CD4-positive, alpha-beta T cell treated with Interleukin-17A for 1 hour (primary cell): Measurements from ENCODE around the gene SLC17A1.

Experiments
- DNase-seq: peaks from one replicate; pipeline ENCODE4 v3.0.0-alpha.2; 2020

The SLC17A1 gene

GRCh38 chr6:25832307-25832662, 433 bp upstream of the SLC17A1 start:
- no peak for DNase-seq

DNA sequence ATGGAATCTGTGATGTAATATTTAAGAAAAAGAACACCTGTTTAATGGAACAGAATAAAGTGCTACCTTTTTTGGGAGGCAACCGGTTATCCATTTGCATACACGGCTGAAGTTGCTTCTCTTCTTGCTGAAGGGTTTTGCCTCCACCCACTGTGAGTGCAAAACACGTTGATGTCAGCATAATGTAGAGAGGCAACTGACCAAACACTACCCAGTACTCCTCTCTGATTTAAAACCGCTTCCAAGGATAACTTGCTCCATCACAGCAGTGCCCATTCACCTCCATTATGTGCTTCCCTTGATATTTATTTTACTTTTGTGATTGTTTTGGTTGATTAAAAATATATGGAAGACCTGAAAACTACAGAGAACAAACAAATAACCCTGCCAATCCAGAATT, 1.4 kb downstream of the SLC17A1 start:
- DNase-seq, result no peak

DNA sequence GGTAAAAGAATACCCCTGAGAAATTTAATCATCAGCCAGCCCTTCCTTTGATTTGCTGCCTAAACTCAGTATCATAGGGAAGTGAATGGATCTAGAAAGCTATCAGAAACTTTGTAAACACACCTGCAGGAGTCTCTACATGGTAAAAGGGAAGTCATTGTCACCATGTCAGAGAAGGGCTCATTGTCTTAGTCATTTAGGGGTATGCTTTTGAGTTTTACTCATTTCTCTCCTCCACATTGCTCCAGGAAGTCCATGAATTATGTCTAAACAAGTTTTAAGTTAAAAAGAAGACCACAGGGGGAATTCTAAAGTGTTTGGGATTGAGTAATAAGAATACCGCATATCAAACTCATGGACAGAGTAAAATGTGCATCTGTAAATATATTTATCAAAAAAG, 2.5 kb downstream of the SLC17A1 start:
- no peak for DNase-seq

- no peak for DNase-seq
Measured at GRCh38 chr6:25821341-25821740, 10.5 kb downstream of the SLC17A1 start.

DNA sequence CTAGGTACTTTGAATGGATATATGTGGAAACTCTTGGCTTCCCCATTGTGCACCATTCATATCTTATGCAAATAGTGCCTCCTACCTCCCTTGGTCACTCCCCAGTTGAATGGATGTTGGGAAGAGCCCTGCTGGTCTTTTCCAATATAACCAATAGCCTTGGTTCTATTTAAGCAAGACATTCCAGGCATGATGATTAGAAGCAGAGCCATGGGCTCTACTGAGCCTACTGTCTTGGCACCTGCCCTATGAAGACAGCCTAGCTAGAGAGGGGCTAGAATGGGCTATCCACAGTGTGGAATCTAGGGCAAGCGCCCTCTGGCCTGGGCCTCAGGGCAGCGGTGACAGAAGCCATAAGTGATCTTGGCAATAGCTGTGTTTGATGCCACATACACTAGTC, 15.6 kb downstream of the SLC17A1 start:
- DNase-seq, result no peak

DNA sequence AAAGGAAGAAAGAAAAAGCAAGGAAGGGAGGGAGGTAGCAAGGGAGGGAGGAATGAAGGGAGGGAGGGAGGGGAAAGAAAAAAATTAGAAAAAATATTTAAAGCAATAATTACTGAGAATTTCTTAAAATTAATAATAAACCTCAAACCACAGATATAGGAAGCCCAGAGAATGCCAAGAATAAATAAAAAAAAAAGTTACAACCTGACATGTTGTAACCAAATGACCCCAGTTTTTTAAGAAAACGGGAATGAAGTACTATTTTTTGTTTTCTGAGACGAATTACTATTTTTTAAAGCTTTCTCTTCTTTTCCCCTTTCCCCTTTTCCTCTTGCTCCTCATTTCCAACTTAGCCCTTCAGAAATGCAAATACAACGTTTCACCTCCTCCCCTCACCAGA, 16.7 kb downstream of the SLC17A1 start:
- no peak for DNase-seq

- no peak for DNase-seq
Measured at GRCh38 chr6:25804804-25805203, 27.0 kb downstream of the SLC17A1 start.

DNA sequence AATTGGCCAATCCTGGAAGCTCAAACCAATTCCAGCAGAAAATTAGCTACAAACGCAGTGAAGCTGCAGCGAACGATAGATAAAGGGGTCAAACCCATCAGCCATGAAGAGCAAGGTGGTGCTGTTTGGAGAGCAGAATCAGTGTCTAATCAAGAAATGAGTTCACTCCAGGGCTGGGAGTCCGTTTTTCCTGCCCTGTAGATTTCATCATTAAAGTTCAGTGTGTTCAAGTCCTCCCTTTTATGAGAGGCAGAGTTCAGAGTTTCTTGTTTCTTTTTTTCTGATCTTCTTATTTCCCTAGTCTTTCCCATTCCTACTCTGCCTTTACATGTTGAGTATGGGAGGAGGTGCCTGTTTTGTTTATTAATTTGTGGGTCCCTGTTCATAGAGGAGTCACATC, 30.4 kb downstream of the SLC17A1 start:
- DNase-seq, result no peak

GRCh38 chr6:25794784-25795183, 37.1 kb downstream of the SLC17A1 start:
- DNase-seq, result no peak

- no peak for DNase-seq
Measured at GRCh38 chr6:25793970-25794369, 37.9 kb downstream of the SLC17A1 start.

DNA sequence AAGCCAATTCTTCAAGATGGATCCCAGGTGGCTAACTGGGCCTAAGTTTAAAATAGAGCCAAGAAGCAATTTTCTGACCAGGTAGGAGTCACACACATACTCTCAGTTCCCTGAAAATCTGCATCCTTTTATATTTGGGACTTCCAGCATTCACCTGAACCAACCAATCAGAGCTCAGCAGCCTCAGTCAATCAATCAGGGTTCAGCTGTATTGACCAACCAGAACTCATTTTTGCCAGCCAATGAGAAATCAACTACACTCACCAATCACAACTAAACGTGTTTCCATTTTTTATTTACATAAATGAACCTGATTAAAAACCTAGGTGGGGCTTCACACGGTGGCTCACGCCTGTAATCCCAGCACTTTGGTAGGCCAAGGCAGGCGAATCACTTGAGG, 39.8 kb downstream of the SLC17A1 start:
- no peak for DNase-seq

DNA sequence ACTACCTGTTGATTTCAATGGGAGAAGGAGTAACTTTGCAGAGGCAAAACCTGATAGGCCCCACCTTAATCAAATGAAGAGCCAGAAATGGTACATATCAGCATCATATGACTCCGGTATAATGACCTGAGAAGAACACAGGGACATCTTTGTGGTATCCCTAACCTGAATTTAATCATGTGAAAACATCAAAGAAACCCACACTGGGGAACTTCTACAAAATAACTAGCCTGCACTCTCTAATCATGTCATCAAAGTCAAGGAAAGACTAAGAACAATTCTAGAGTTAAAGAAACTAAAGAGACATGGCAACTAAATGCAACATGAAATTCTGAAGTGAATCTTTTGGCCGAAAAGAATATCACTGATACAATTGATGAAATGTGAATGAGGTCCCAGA, 42.4 kb downstream of the SLC17A1 start:
- no peak for DNase-seq

- peak; percentile 51 for DNase-seq
Measured at GRCh38 chr6:25788305-25788922, 43.4 kb downstream of the SLC17A1 start.

- DNase-seq, result no peak
Measured at GRCh38 chr6:25787428-25787827, 44.4 kb downstream of the SLC17A1 start.

DNA sequence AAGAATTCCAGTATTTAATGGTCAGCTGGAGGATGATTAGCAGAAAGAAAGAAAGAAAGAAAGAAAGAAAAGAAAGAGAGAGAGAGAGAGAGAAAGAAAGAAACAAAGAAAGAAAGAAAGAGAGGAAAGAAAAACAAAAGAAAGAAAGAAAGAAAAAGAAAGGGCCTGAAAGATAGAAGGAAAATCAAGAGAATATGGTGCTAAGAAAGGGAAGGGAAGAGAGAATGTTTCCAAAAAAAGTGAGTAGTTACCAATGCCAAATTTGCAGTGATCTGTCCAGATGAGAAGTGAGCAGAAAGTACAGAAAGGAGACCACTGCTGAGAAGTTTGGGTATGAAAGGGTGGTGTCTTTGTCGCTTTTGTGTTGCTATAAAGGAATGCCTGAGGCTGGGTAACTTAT, 50.7 kb downstream of the SLC17A1 start:
- DNase-seq, result no peak

DNA sequence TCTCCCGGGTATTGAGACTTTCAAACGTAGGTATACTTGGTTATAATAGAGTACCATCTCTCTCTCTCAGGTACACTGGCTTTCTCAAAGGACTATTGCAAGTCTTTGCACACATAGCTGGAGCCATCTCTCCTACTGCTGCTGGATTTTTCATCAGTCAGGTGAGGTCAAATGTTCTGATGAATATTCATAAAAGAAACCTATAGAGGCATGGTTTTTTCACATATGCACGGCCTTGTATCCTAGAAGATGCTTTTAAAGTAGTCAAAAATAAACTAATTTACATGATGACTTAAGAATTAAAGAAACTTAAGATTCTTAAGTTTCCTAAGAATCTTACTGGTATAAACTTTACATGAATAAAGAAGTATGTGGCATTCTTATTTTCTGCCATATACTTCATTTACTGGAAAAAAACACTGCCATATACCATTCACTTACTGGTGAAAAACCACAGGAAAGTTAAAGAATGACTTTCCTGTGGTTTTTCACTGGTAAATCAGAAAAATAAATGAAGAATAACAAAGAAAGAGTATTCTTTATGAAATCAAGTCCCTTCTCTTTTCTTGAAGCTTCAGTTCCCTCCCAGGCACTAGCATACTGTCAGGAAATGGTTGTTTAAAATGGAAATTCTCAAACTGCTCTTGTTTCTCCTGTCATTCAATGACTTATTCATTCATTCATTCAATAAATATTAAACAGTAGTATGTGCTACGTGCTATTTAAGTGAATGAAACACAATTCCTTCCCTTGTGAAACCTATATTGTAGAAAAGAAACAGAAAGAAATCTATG, 53.8 kb downstream of the SLC17A1 start:
- no peak for DNase-seq

DNA sequence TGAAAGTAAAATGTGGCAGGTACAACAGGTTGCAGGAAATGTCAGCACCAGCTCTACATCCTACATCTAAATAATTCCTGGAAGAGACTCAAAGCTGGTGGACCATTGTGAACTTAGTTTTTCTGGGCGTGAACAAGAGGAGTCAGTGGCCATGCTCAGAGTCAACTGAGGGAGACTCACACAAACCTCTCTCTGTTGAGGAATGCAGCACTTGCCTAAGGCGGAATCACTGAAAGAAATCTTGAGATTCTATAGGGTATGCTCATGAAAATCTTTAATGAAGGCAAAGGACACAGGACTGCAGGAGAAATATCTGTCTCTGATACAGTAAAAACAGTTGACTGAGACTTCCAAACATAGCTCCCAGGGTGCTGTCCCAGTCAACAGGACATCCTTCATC, 54.8 kb downstream of the SLC17A1 start:
- DNase-seq, result no peak

DNA sequence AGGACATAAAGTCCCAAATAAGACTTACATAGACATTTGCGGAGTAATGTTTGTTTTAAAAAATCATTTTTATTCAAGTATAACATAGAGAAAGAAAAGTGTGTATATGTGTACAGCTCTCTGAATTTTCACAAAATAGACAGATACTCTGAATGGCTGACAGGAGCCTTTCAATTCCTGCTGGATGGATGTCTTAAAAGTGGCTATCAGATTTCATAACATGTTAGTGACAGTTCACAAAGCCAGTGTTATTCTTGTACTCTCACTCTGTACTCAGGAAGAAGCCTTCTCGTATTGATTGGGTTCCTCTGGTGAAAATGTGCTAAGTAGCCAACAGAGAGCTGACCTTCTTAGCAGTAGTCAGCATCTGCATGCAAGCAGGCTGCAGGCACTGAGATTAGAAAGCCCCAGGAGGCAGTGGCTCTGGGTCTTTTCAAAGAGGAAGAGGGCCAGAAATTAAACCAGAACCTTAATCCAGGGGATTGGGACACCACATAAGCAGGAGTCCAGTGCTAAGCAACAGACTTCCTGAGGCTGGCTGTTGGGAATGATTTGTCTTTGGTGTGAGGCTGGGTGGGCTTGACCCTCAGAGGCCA, 57.6 kb downstream of the SLC17A1 start:
- no peak for DNase-seq

GRCh38 chr6:25769983-25770382, 61.9 kb downstream of the SLC17A1 start:
- no peak for DNase-seq

DNA sequence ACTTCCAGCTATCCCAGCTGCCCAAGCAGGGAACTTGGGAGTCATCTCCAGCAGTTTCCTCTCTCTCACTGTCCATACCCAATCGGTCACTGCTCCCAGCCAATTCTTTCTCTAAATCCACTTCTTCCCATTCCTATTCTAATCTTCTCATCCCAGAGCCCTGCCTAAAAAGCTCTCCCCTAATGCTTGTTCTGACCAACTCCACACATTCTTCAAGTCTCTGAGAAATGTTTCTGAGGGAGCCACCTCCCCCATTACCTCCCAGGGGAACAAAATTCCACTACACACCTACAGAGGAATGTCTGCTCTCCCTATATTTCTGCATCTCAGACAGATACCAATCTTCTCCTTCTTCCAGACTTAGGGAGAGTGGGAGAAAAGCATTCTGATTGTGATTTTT, 63.3 kb downstream of the SLC17A1 start:
- DNase-seq, result no peak

DNA sequence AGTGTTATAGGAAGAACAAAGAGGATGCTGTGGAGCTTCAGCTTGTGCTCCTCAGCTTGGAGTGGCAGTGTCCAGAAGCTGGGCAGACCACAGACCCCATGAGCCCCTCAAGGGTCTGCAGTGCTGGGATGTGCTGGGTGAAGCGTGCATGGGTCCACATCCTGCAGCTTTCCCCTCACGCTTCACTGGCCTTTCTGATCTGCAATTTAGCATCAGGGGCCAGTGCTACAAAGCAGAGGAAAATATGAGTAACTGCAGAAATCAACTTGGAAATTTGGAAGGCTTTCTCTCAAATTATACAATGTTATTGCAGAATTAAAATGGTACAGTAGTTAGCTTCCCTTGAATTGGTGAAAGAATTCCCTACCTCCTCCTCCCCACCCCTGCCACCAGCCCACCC, 67.2 kb downstream of the SLC17A1 start:
- no peak for DNase-seq

DNA sequence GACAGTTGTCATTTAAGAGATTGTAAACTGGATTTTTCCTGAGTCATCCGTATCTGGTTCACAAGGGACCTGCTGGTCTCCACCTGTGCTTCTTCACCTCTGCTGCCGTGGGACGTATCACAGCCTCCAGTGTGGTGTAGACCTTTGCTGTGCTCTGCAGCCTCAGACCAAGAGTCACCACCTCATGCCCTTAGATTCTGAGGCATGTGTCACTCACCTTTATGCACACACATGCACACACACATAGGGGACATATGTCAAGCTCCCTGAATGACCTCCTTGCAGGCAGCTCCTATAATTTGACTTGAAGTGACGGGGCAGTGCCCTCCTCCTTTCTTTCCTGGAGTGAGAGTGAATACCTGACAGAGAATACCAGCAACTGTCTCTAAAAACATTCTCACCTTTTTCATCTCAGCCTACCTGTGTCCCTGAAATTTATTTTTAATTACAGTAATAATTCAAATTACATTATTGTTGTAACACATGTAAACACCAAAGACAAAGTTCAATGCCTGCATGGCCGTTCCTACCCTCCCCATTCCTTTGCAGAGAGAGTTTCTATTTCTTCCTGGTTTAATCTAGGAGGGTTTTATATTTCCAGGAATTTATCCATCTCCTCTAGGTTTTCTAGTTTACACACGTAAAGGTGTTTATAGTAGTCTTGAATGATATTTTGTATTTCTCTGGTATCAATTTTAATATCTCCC, 73.8 kb downstream of the SLC17A1 start:
- DNase-seq, result no peak

DNA sequence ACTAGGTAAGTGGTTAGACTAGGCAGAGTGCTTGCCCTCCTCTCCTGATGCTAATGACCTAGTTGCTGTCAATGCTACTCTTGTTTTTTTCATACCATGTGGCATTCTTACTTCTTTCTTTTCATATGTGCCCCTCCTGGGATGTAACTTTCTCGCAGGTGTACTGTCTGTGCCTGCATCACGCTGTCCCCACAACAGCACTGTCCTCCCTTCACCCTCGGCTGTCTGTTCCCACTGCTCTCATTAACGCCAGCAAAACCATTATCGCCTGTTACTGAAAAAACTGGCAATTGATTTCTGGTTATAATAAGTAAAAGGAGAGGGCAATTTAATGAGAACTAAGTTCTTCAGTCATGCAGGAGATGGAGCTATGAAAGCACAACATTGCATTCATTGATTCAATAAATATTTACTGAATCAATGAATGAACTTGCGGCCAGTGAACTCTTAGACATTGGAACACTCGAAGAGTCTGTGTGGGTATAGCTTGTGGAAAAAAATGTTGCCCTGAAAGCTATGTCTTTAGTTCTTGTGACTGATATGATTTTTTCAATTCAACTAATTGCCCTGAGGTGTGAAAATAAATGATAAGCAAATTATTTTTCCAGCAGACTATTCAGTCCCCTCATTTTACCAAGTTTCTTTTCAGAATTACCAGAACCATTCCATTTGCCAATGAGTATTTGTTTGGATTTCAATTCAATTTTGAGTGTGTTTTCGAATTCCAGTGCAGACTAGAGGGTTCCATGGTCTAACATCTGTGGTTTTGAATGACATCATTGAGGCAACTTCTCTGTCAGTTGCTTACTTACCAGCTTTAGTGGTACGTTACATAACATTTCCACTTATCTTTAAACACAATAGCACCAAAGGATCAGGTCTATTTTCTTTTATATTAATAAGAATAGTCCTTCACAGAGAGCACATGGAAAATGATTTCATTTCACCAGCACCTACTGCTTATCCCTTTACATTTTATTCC, 75.2 kb downstream of the SLC17A1 start:
- no peak for DNase-seq
